ENCODE data around the gene CASP10.

The CASP10 gene

GRCh38 chr2:201275990-201276389 is 93.0 kb downstream of the CASP10 start:
- no peaks in the 10 kb centered on the region for H3K27me3 ChIP-seq (ENCODE audit: control insufficient read depth in 1 of 2, insufficient read depth in 2 of 2, low read length in 2 of 2)
- no peak overlapping the region for H3K27ac ChIP-seq (ENCODE audit: low read length)
- peaks cover 14 to 31% of the 10 kb centered on the region in 2 donors for H3K36me3 ChIP-seq (ENCODE audit: control insufficient read depth in 2 of 2, insufficient read depth in 2 of 2, low read length in 2 of 2)
- no peak overlapping the region for H3K9ac ChIP-seq (ENCODE audit: low read length in 2 of 2)
- no peak overlapping the region for H3K4me3 ChIP-seq (ENCODE audit: low read length in 2 of 2)
- no peaks in the 10 kb centered on the region for H3K4me1 ChIP-seq (ENCODE audit: control insufficient read depth, insufficient read depth, low read length)
- H3K9me3 ChIP-seq (ENCODE audit: control insufficient read depth in 2 of 2, low read length in 2 of 2), result no peaks in the 10 kb centered on the region

- Histone ChIP-seq H3K36me3 (ENCODE audit: control insufficient read depth in 2 of 2, insufficient read depth in 2 of 2, low read length in 2 of 2) (peaks cover 12 to 27% of the 10 kb centered on the region in 2 donors), H3K9me3 (ENCODE audit: control insufficient read depth in 2 of 2, low read length in 2 of 2) (no peaks in the 10 kb centered on the region), H3K27ac (ENCODE audit: low read length) (no peak overlapping the region), H3K9ac (ENCODE audit: low read length in 2 of 2) (no peak overlapping the region), H3K27me3 (ENCODE audit: control insufficient read depth in 1 of 2, insufficient read depth in 2 of 2, low read length in 2 of 2) (no peaks in the 10 kb centered on the region), H3K4me3 (ENCODE audit: low read length in 2 of 2) (no peak overlapping the region), H3K4me1 (ENCODE audit: control insufficient read depth, insufficient read depth, low read length) (no peaks in the 10 kb centered on the region)
These were observed 93.6 kb downstream of the CASP10 start for GRCh38 chr2:201276511-201276910.

Measured in stomach smooth muscle (tissue), 2 donors.